ENCODE results near the gene FSIP2. TPM values are rescaled to one million over a fixed set of nuclear protein-coding genes. Genes with fewer than 3 reads are reported as not detected.
A peak's percentile ranks its signal among the peaks of the same experiment; 100 is the strongest.

The FSIP2 gene
- total RNA-seq, 3 donors from 2014 or later (not counting 1 experiment from before 2014, with no cell fraction given): 0.79 to 1.5 (median 0.95) TPM

GRCh38 chr2:185811580-185811979, 73.0 kb downstream of the FSIP2 start:
- no peak overlapping the region for H3K4me3 Mint-ChIP-seq
- peak in 1 of 3 donors; percentile 14 for ATAC-seq
- Histone ChIP-seq H3K4me3 (ENCODE audit: low read length) (no peak overlapping the region), H3K27me3 (ENCODE audit: control insufficient read depth, insufficient read depth, low read length) (no peaks in the 10 kb centered on the region), H3K9me3 (ENCODE audit: control insufficient read depth, insufficient read depth, low read length) (peaks cover 6% of the 10 kb centered on the region), H3K27ac (ENCODE audit: low read length) (no peak overlapping the region), H3K36me3 (ENCODE audit: control insufficient read depth, insufficient read depth, low read length) (no peaks in the 10 kb centered on the region), H3K4me1 (ENCODE audit: control insufficient read depth, insufficient read depth, low read length) (no peaks in the 10 kb centered on the region)
- no peak for DNase-seq
- intact Hi-C loops (cut with micrococcal nuclease): no loop called here
- H3K27ac Mint-ChIP-seq: no peak overlapping the region
- H3K27me3 Mint-ChIP-seq (ENCODE audit: low read depth in 2 of 2): no peaks in the 10 kb centered on the region
- no peak for TF ChIP-seq CTCF (IDR thresholded peaks at IDR 0.05)
- H3K36me3 Mint-ChIP-seq: peaks cover 8% of the 10 kb centered on the region
- no peaks in the 10 kb centered on the region for H3K4me1 Mint-ChIP-seq
- 100% methylated on average over 2 of the region's 2 CpGs for WGBS (ENCODE audit: insufficient coverage)
- H3K9me3 Mint-ChIP-seq: peaks cover 16 to 23% of the 10 kb centered on the region in 2 donors

- Mint-ChIP-seq H3K9me3 (peaks cover 19 to 29% of the 10 kb centered on the region in 2 donors), H3K36me3 (peaks cover 7% of the 10 kb centered on the region)
- intact Hi-C loops (cut with micrococcal nuclease): no loop called here
These were observed 75.1 kb downstream of the FSIP2 start for GRCh38 chr2:185813707-185814106.

DNA sequence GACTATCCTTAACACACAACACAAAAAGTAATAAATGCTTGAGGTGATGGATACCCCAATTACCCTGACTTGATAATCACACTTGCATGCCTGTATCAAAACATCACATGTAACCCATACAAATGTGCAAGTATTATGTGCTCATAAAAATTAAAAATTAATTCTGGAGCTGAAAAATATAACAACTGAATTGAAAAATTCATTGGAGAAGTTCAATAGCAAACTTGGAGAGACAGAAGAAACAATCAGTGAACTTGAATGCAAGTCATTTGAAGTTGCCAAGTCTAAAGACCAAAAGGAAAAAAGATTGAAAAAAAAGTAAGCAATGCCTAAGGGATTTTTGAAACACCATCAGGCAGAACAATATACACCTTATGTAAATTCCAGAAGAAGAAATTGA, 79.4 kb downstream of the FSIP2 start:
- no peak overlapping the region for H3K27ac Mint-ChIP-seq
- Histone ChIP-seq H3K27me3 (ENCODE audit: control insufficient read depth, insufficient read depth, low read length) (no peaks in the 10 kb centered on the region), H3K4me3 (ENCODE audit: low read length) (no peak overlapping the region), H3K4me1 (ENCODE audit: control insufficient read depth, insufficient read depth, low read length) (no peaks in the 10 kb centered on the region), H3K36me3 (ENCODE audit: control insufficient read depth, insufficient read depth, low read length) (no peaks in the 10 kb centered on the region), H3K27ac (ENCODE audit: low read length) (no peak overlapping the region), H3K9me3 (ENCODE audit: control insufficient read depth, insufficient read depth, low read length) (peaks cover 3% of the 10 kb centered on the region)
- DNase-seq (no peak), ATAC-seq (no peak)
- TF ChIP-seq CTCF (IDR thresholded peaks at IDR 0.05): no peak
- no peaks in the 10 kb centered on the region for H3K4me1 Mint-ChIP-seq
- H3K9me3 Mint-ChIP-seq: peaks cover 17 to 35% of the 10 kb centered on the region in 2 donors
- no peaks in the 10 kb centered on the region for H3K27me3 Mint-ChIP-seq (ENCODE audit: low read depth in 2 of 2)
- no peak overlapping the region for H3K4me3 Mint-ChIP-seq
- H3K36me3 Mint-ChIP-seq: peaks cover 7% of the 10 kb centered on the region
- intact Hi-C loops (cut with micrococcal nuclease): no loop called here

More at GRCh38 chr2:185813707-185814106, 75.1 kb downstream of the FSIP2 start:
- no peak for TF ChIP-seq CTCF (IDR thresholded peaks at IDR 0.05)
- H3K27ac Mint-ChIP-seq: no peak overlapping the region
- DNase-seq (no peak), ATAC-seq (no peak)
- Histone ChIP-seq H3K4me3 (ENCODE audit: low read length) (no peak overlapping the region), H3K9me3 (ENCODE audit: control insufficient read depth, insufficient read depth, low read length) (peaks cover 6% of the 10 kb centered on the region), H3K27me3 (ENCODE audit: control insufficient read depth, insufficient read depth, low read length) (no peaks in the 10 kb centered on the region), H3K36me3 (ENCODE audit: control insufficient read depth, insufficient read depth, low read length) (no peaks in the 10 kb centered on the region), H3K27ac (ENCODE audit: low read length) (no peak overlapping the region), H3K4me1 (ENCODE audit: control insufficient read depth, insufficient read depth, low read length) (no peaks in the 10 kb centered on the region)
- H3K27me3 Mint-ChIP-seq (ENCODE audit: low read depth in 2 of 2): no peaks in the 10 kb centered on the region
- 90% methylated on average over 2 of the region's 2 CpGs for WGBS (ENCODE audit: insufficient coverage)
- no peaks in the 10 kb centered on the region for H3K4me1 Mint-ChIP-seq
- no peak overlapping the region for H3K4me3 Mint-ChIP-seq

- Mint-ChIP-seq H3K4me3 (no peak overlapping the region), H3K36me3 (no peaks in the 10 kb centered on the region), H3K27ac (no peak overlapping the region), H3K4me1 (no peaks in the 10 kb centered on the region), H3K9me3 (peaks cover 16 to 36% of the 10 kb centered on the region in 2 donors), H3K27me3 (ENCODE audit: low read depth in 2 of 2) (no peaks in the 10 kb centered on the region)
- ATAC-seq: no peak
- peaks cover 3% of the 10 kb centered on the region for H3K9me3 ChIP-seq (ENCODE audit: control insufficient read depth, insufficient read depth, low read length)
- no peak for DNase-seq
- intact Hi-C loops (cut with micrococcal nuclease): no loop called here
- WGBS (ENCODE audit: insufficient coverage): 89% methylated on average over 3 of the region's 3 CpGs
- H3K4me3 ChIP-seq (ENCODE audit: low read length): no peak overlapping the region
- H3K36me3 ChIP-seq (ENCODE audit: control insufficient read depth, insufficient read depth, low read length): no peaks in the 10 kb centered on the region
- no peak overlapping the region for H3K27ac ChIP-seq (ENCODE audit: low read length)
- TF ChIP-seq CTCF (IDR thresholded peaks at IDR 0.05): no peak
- no peaks in the 10 kb centered on the region for H3K4me1 ChIP-seq (ENCODE audit: control insufficient read depth, insufficient read depth, low read length)
- no peaks in the 10 kb centered on the region for H3K27me3 ChIP-seq (ENCODE audit: control insufficient read depth, insufficient read depth, low read length)
These were observed 82.9 kb downstream of the FSIP2 start for GRCh38 chr2:185821467-185821866.

Measured in natural killer cell (primary cell).